HUDEP-2 (cell line): ENCODE measurements around the gene SPEG.

ENCODE experiments used
- DNase-seq, 76 experiments: peaks; one replicate each; lab custom pipeline; 2025; ENCODE audit not compliant: unreplicated experiment in 76 of 76; lab: John Stamatoyannopoulos, UW

SPEG gene

GRCh38 chr2:219491278-219491963 lies 56.8 kb downstream of the SPEG start:
- DNase-seq, result no peak

DNA sequence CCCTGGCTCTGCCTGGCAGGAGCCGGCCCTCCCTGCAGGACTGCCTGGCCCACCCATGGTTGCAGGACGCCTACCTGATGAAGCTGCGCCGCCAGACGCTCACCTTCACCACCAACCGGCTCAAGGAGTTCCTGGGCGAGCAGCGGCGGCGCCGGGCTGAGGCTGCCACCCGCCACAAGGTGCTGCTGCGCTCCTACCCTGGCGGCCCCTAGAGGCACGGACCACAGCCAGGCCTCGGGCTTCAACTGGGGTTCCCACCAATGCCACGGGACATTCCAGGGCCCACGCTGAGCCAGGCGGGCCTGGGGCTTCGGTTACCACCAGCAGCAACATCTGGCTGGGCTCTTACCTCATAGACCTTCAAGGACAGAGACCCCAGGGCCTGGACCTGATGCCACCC lies 57.9 kb downstream of the SPEG start:
- DNase-seq, result no peak

DNA sequence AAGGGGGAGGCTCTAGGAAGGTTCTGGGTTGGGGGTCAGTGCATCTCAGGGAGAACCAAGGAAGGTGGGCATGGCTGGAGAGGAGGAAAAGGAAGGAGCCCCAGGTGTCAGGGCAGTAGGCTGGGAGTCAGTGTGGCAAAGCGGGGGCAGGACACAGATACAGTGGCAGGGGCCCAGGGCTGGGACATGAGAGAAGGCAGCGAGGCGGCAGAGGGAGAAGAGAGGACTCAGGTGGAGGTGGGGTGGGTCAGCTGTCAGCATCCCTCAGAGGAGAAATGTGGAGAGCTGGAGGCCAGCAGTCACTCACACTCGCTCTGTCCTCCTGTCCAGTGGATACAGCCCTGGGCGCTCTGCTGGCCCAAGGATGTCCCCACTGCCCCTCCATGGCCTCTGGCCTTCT lies 58.4 kb downstream of the SPEG start:
- DNase-seq, result no peak

- DNase-seq, result no peak
Measured at GRCh38 chr2:219494952-219495530, 60.4 kb downstream of the SPEG start.

DNA sequence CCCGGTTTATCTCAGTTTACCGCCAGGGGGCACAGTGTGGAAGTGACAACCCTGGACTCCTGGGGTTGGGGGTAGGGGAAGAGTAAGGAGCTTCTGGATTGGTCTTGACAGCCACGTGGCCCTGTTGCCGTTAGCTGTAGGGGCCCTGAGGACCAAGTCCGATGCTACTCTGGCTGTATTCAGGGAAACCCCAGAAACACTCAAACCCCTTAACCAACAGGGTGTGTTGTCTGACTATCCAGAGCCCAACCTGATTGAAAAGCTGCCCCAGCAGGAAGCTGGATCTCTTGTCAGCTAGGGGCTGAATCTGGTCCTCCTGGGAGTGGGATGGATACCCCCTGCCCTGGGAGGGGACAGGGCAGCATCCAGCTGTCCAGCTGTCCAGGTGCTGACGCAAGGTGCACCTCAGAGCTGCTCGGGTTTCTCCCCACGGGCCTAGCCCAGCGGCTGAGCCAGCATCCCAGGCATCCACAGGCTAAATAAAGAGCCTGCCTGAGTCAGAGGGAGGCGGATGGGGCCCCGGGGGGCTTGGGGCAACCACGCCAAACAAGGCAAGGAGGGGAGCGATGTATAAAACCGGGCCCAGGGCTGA lies 61.0 kb downstream of the SPEG start:
- DNase-seq, result peak in 69 of 76 experiments; percentile 10 to 81 (median 52)

- DNase-seq, result no peak
Measured at GRCh38 chr2:219496247-219496824, 61.7 kb downstream of the SPEG start.

DNA sequence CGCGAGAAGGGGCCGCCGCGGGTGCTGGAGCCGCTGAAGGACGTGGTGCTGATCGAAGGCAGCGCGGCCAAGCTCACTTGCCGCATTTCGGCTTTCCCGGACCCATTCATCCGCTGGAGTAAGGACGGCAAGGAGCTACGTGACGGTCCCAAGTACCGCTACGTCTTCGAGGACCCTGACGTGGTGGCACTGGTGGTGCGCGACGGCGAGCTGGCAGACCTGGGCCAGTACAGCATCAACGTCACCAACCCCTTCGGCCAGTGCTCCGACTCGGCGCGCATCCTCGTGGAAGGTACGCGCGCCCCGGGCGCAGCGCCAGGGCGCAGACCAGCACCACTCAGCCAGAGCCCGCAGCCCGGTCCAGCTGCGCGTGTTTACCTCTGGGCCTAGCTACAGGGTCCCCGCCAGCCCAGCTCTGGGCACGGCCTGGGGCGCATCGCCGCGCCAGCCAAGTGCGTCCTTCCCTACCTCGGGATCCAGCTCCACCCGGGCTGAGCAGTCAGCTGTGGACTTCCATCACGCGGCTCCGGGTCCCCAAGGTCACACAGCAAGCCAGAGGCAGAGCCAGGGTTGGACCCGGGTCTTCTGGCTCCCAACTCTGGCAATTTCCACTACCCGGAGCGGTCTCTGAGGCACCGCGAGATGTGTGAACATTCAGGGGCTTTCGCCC lies 62.3 kb downstream of the SPEG start:
- DNase-seq, result no peak

GRCh38 chr2:219497495-219498279 lies 63.0 kb downstream of the SPEG start:
- peak in 53 of 76 experiments; percentile 4 to 69 (median 47) for DNase-seq

DNA sequence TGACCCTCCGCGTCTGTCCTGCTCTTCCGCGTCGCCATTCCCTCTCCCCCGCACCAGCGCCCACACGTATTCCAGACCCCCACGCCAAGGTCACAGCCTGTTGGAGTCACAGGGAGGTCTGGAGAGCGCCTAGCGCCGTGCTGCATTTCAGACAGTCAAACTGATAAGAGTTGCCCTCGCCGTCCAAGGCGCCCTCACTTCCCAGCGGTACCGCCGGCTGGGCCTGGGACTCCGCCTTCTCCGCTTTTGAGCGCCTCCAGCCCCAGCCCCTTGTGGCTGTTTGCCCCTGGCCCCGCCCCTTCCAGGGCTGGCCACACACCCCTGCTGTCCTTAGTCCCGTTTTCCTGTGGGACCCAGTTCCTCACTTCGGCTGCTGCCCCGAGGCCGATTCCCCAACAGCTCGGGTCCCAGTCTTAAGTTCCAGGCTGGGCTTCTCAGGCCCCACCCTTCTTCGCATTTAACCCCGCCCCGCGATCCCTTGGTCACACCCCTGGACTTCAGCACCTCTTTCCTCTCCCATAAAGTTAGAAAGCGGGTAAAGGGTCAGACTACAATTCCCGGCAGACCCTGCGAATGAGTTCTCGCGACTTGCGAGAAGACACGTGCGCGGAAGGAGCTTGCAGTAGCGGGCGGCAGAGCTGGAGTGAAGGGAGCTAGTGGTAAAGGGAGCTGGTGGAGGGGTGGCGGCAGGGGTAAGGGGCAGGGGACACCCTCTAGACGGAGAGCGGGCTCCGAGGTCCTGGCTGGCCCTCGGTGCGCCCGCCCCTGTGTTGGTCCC lies 63.8 kb downstream of the SPEG start, which contains the start of gene GMPPA:
GMPPA (plus strand) TSS at position 612 of the 778 bp plus-strand sequence. CDS start 1,085 bp downstream, outside the sequence.
- peak; percentile 45 to 97 (median 93) for DNase-seq

DNA sequence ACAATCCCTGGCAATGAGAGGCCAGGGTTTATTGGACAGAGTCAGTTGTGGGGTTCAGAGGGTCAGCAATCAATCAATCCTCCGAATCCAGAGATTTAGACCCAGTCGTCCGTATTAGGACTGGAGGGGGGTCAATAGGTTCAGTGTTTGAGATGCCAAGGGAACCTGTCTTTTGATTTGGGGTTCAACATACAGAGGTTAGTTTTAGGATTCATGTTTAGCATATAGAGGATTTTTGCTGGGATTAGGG lies 64.3 kb downstream of the SPEG start:
- DNase-seq, result no peak

DNA sequence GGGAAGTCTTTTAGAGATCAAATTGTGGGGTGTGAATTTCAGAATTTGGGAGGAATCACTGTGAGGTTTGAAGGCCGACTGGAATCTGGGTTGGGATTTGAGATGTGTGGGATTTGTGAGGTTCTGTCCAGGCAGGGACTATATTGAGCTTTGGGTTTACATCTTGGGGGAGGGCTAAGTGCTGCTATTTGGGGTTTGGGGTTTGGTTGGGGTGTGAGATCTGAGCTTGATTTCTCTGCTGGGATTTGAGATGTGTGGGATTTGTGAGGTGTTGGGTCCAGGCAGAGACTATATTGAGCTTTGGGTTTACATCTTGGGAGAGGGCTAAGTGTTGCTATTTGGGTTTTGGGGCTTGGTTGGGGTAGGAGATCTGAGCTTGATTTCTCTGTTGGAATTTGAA lies 64.9 kb downstream of the SPEG start:
- no peak for DNase-seq

DNA sequence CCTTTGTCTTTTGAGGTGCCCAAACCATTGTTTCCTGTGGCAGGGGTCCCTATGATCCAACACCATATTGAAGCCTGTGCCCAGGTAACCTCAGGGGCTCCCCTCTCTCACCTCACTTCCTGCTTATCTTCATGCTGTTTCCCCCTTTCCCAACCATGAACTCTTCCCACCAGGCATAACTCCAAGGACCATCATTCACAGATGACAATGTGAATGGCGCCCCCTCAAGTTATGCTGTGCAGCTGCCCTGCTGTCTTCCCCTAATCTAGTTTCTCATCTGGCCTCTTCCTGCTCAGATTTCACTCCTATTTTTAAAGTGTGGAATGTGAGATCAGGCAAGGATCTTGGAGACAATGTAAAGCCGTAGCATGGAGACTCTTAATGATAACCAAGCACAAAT lies 65.5 kb downstream of the SPEG start:
- DNase-seq, result no peak

- DNase-seq, result no peak
Measured at GRCh38 chr2:219501849-219502248, 67.2 kb downstream of the SPEG start.

- DNase-seq, result no peak
Measured at GRCh38 chr2:219502618-219503017, 68.0 kb downstream of the SPEG start.

DNA sequence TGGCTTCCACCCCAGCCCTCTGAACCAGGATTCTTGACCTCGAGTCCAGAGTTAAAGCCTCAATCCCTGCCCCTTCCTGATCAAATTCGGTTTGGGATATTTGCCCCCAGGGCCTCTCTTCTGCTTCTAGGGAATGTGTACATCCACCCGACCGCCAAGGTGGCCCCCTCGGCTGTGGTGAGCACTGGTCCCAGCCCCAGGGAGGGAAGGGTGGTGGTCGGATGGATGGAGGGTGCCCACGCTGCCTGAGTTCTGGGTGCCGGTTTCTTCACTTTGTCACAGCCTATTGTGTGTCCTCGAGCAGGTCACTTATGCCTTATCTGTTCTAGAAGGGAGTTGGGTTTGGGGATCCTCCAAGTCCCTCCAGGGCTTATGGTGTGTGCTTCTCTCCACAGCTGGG lies 70.9 kb downstream of the SPEG start:
- DNase-seq, result no peak

GRCh38 chr2:219506153-219506801 lies 71.6 kb downstream of the SPEG start:
- DNase-seq, result no peak

DNA sequence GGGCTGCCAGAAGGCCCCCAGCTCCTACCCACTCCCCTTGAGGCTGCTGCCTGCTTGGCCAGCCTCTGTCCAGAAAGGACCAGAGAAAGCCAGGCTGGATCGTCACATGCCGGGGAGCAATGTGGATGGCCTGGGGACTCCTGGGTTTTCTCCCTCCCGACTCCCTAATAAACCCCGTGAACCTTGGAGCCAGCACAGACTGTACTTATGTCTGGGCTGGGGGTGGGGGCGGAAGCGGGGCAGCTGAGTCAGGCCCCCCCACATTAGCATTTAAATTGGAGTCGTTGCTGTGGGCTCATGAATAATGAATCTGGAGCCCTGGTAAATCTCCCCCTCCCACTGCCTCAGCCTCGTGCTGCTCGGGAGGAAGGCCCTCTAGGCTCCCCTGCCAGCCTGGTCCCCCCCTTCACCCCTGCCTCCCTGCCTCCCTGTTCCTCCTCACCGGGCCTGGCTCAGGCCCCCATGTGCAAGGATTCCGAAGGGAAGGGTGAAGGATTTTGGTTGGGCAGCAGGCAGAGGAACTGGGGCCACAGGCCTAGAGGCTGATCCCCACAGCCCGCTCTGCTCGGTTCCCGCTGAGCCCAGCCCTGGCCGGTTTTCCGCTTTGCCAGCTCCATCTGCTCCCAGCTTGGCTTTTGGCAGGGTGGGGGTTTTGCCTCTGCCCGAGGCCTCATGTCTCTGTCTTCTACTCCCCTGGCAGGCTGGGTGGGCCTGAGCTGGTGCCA lies 72.3 kb downstream of the SPEG start:
- no peak for DNase-seq

DNA sequence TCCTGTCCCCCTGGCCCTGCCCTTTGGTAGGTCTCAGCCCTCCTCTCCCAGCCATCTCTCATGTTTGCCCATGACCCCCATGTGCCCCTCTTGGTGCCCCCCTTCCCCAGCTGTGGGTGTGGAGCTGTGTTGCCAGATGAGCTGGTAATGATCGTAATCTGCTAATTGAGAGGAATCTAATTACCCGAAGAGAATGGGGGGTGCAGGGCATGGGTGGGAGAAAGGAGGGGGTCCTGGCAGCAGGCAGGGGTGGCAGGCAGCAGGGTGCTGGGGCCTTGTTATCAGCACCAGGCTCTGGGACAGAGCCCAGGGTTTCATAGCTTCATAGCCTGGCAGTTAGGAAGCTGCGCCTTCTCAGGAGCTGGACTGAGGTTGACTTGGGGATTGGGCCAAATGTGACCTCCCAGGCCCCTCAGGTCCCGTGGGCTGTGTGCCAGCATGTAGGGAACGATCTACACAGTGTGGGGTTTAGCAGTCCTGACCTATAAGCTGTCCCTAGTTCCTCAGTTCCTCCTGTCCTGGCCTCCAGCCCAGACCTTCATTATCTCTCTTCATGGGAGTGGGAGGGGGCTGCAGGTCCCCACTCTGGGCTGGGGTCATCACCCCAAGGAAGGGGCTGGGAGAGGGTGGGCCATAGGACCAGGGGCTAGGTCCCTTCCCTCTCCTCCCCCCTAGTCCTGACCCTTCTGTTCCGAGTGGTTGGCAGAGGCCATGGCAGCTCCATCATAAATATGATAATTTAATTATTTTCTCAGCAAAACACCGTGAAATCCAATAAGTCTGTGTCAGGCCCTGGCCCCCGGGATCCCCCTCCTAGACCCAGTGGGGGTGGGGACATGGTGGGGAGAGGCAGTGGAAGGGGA lies 73.2 kb downstream of the SPEG start:
- DNase-seq, result peak in 58 of 76 experiments; percentile 4 to 83 (median 52)
